NB4 (cell line): Measurements from ENCODE around the gene IL17RD.

Source experiments
- MYC ChIP-seq: IDR thresholded peaks from 2 replicates; pipeline ENCODE4 v1.6.1; 2011; ENCODE audit warnings: low read depth, low read length
- POLR2A ChIP-seq: IDR thresholded peaks from 2 replicates; pipeline ENCODE4 v1.6.1; 2011; ENCODE audit warnings: mild to moderate bottlenecking; ENCODE audit not compliant: insufficient read length; ENCODE audit errors: extremely low read depth
- TF ChIP-seq, protein P1 (sequence below): IDR thresholded peaks from one replicate; pipeline ENCODE4 v1.5.1; 2012; ENCODE audit warnings: low read depth, low read length
- TF ChIP-seq, protein P2 (sequence below): IDR thresholded peaks from 2 replicates; pipeline ENCODE4 v1.6.1; 2011; ENCODE audit warnings: low read depth, low read length

DNA sequence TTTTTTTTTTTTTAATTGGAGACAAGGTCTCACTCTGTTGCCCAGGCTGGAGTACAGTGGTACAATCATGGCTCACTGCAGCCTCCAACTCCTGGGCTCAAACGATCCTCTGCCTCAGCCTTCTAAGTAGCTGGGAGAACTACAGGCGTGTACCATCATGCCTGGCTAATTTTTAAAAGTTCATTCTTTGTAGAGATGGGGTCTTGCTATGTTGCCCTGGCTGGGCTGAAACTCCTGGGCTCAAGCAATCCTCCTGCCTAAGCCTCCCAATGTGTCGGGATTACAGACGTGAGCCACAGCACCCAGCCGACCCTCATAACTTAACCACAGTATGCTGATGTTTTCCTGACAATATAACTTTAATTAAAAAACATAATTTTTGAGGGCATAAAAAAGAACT lies 24.3 kb downstream of the IL17RD start:
- TF ChIP-seq, protein P1, sequence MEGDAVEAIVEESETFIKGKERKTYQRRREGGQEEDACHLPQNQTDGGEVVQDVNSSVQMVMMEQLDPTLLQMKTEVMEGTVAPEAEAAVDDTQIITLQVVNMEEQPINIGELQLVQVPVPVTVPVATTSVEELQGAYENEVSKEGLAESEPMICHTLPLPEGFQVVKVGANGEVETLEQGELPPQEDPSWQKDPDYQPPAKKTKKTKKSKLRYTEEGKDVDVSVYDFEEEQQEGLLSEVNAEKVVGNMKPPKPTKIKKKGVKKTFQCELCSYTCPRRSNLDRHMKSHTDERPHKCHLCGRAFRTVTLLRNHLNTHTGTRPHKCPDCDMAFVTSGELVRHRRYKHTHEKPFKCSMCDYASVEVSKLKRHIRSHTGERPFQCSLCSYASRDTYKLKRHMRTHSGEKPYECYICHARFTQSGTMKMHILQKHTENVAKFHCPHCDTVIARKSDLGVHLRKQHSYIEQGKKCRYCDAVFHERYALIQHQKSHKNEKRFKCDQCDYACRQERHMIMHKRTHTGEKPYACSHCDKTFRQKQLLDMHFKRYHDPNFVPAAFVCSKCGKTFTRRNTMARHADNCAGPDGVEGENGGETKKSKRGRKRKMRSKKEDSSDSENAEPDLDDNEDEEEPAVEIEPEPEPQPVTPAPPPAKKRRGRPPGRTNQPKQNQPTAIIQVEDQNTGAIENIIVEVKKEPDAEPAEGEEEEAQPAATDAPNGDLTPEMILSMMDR = no peak
- TF ChIP-seq, protein P2, sequence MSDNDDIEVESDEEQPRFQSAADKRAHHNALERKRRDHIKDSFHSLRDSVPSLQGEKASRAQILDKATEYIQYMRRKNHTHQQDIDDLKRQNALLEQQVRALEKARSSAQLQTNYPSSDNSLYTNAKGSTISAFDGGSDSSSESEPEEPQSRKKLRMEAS = no peak
- TF ChIP-seq POLR2A (no peak), MYC (no peak)
